Smooth muscle cell (in vitro differentiated cells): ENCODE measurements around the gene ZNF277. TPM values are rescaled to one million over a fixed set of nuclear protein-coding genes. Genes with fewer than 3 reads are reported as not detected.

Experiments
- DNase-seq: peaks from one replicate; lab custom pipeline; 2025; ENCODE audit not compliant: unreplicated experiment; lab: John Stamatoyannopoulos, UW
- H2AFZ ChIP-seq: fragments of 200-600 bp; sonication (generic); 2 replicates; pipeline ENCODE4 v1.6.0; 2016; ENCODE audit warnings: antibody characterized with exemption, low read depth, mild to moderate bottlenecking
- H3F3A ChIP-seq: fragments of 200-600 bp; sonication (generic); 2 replicates; pipeline ENCODE4 v1.6.0; 2017; ENCODE audit warnings: antibody characterized with exemption, low read depth
- H3K27ac ChIP-seq: fragments of 200-600 bp; sonication (generic); 2 replicates; pipeline ENCODE4 v1.5.1; 2016; ENCODE audit warnings: low read depth, mild to moderate bottlenecking
- H3K27me3 ChIP-seq: fragments of 200-600 bp; sonication (generic); 2 replicates; pipeline ENCODE4 v1.6.1; 2016; ENCODE audit warnings: low read depth, mild to moderate bottlenecking
- H3K36me3 ChIP-seq: fragments of 200-600 bp; sonication (generic); 2 replicates; pipeline ENCODE4 v1.5.1; 2016; ENCODE audit warnings: low read depth
- H3K4me1 ChIP-seq: fragments of 200-600 bp; sonication (generic); 2 replicates; pipeline ENCODE4 v1.5.1; 2016; ENCODE audit warnings: low read depth
- H3K4me2 ChIP-seq: fragments of 200-600 bp; sonication (generic); 2 replicates; pipeline ENCODE4 v1.6.0; 2016; ENCODE audit warnings: mild to moderate bottlenecking
- H3K4me3 ChIP-seq: fragments of 200-600 bp; sonication (generic); 2 replicates; pipeline ENCODE4 v1.5.1; 2016; ENCODE audit warnings: mild to moderate bottlenecking
- H3K79me2 ChIP-seq: fragments of 200-600 bp; sonication (generic); 2 replicates; pipeline ENCODE4 v1.6.0; 2016; ENCODE audit warnings: low read depth, mild to moderate bottlenecking
- H3K9ac ChIP-seq: fragments of 200-600 bp; sonication (generic); 2 replicates; pipeline ENCODE4 v1.6.0; 2016; ENCODE audit warnings: low read depth
- H3K9me3 ChIP-seq: fragments of 200-600 bp; sonication (generic); replicated peaks from 2 replicates; pipeline ENCODE4 v1.5.1; 2016; ENCODE audit warnings: low read depth
- H4K20me1 ChIP-seq: fragments of 200-600 bp; sonication (generic); 2 replicates; pipeline ENCODE4 v1.6.0; 2016; ENCODE audit warnings: low read depth
- CTCF ChIP-seq: fragments of 200-600 bp; sonication (generic); IDR thresholded peaks from 2 replicates; pipeline ENCODE4 v1.5.1; 2017; ENCODE audit warnings: borderline replicate concordance, mild to moderate bottlenecking, antibody characterized with exemption; ENCODE audit not compliant: insufficient read depth, poor library complexity, severe bottlenecking
- WGBS: methylation state at CpG from one replicate; pipeline ENCODE4 v1.1.7; 2016; ENCODE audit warnings: low lambda C conversion rate; 5-methylcytosine and 5-hydroxymethylcytosine counted together
- polyA plus RNA-seq: library from polyadenylated mRNA; unstranded; fragments of >200 nt; fragmentation: Nextera tagmentation; extraction: Ambion mirVana; gene quantifications from 2 replicates; pipeline ENCODE4 v1.2.1, GENCODE V29; 2016
- total RNA-seq: library from RNA; depleted of rRNA; stranded (reverse); fragments of >200 nt; gene quantifications from 2 replicates; pipeline ENCODE4 v1.2.3, GENCODE V29; 2014

The ZNF277 gene
- total and polyA plus RNA-seq, 2 experiments from 2014 or later = 8.4 to 28.0 TPM

GRCh38 chr7:112293416-112293815, 86.9 kb downstream of the ZNF277 start:
- Histone ChIP-seq H3K27ac (no peak overlapping the region), H3K79me2 (no peaks in the 10 kb centered on the region), H2AFZ (no peak overlapping the region), H3F3A (no peaks in the 10 kb centered on the region), H3K4me1 (no peaks in the 10 kb centered on the region), H3K9ac (no peak overlapping the region), H3K36me3 (no peaks in the 10 kb centered on the region), H3K4me3 (no peak overlapping the region), H3K27me3 (no peaks in the 10 kb centered on the region), H3K9me3 (no peaks in the 10 kb centered on the region), H4K20me1 (no peaks in the 10 kb centered on the region), H3K4me2 (no peak overlapping the region)
- DNase-seq = no peak
- 67% methylated on average over 4 of the region's 4 CpGs for WGBS
- no peak for TF ChIP-seq CTCF

GRCh38 chr7:112296432-112296831, 89.9 kb downstream of the ZNF277 start:
- H3K9me3 ChIP-seq = no peaks in the 10 kb centered on the region
- H3K36me3 ChIP-seq = no peaks in the 10 kb centered on the region
- H3K79me2 ChIP-seq = no peaks in the 10 kb centered on the region
- no peaks in the 10 kb centered on the region for H3K27me3 ChIP-seq
- no peak overlapping the region for H3K27ac ChIP-seq
- no peak overlapping the region for H3K4me2 ChIP-seq
- no peak for DNase-seq
- no peak overlapping the region for H3K4me3 ChIP-seq
- H3K9ac ChIP-seq = no peak overlapping the region
- no peak for TF ChIP-seq CTCF
- H3K4me1 ChIP-seq = no peaks in the 10 kb centered on the region
- no peaks in the 10 kb centered on the region for H3F3A ChIP-seq
- no peaks in the 10 kb centered on the region for H4K20me1 ChIP-seq
- H2AFZ ChIP-seq = no peak overlapping the region
- 81% methylated on average over 1 of the region's 1 CpG for whole genome bisulfite sequencing

- no peak overlapping the region for H3K9ac ChIP-seq
- H3K27me3 ChIP-seq = no peaks in the 10 kb centered on the region
- H4K20me1 ChIP-seq = no peaks in the 10 kb centered on the region
- no peaks in the 10 kb centered on the region for H3K36me3 ChIP-seq
- H3K4me2 ChIP-seq = no peak overlapping the region
- H3K79me2 ChIP-seq = no peaks in the 10 kb centered on the region
- no peak for DNase-seq
- no peaks in the 10 kb centered on the region for H3F3A ChIP-seq
- H2AFZ ChIP-seq = no peak overlapping the region
- no peak overlapping the region for H3K4me3 ChIP-seq
- no peak overlapping the region for H3K27ac ChIP-seq
- TF ChIP-seq CTCF = no peak
- no peaks in the 10 kb centered on the region for H3K4me1 ChIP-seq
- H3K9me3 ChIP-seq = no peaks in the 10 kb centered on the region
- 96% methylated on average over 3 of the region's 3 CpGs for WGBS
These were observed 91.2 kb downstream of the ZNF277 start for GRCh38 chr7:112297681-112298080.

- H2AFZ ChIP-seq = no peak overlapping the region
- TF ChIP-seq CTCF = no peak
- no peaks in the 10 kb centered on the region for H3K4me1 ChIP-seq
- no peaks in the 10 kb centered on the region for H3K9me3 ChIP-seq
- no peaks in the 10 kb centered on the region for H3K36me3 ChIP-seq
- 79% methylated on average over 4 of the region's 4 CpGs for whole genome bisulfite sequencing
- no peaks in the 10 kb centered on the region for H3K27me3 ChIP-seq
- no peak overlapping the region for H3K27ac ChIP-seq
- H3K79me2 ChIP-seq = no peaks in the 10 kb centered on the region
- no peaks in the 10 kb centered on the region for H3F3A ChIP-seq
- H3K4me2 ChIP-seq = no peak overlapping the region
- H3K9ac ChIP-seq = no peak overlapping the region
- no peaks in the 10 kb centered on the region for H4K20me1 ChIP-seq
- DNase-seq = no peak
- no peak overlapping the region for H3K4me3 ChIP-seq
These were observed 92.1 kb downstream of the ZNF277 start for GRCh38 chr7:112298543-112299100.
